Right lobe of liver (tissue), 6 donors: Measurements from ENCODE around the gene OMA1. TPM values are rescaled to one million over a fixed set of nuclear protein-coding genes. Genes with fewer than 3 reads are reported as not detected.
"Not testable (repeated sequence)": the region's sequence is repeated elsewhere in the genome, so short reads cannot be mapped to it uniquely, and the experiment has no call there.

Experiments used
- ATAC-seq, 4 donors: fragments of 200-7000 bp; cut with Tn5 transposase; one replicate each; pipeline ENCODE4 v1.9.1; 2020; ENCODE audit warnings: mild to moderate bottlenecking in 4 of 4, moderate library complexity in 4 of 4
- DNase-seq, 3 donors: peaks; one replicate each; pipeline ENCODE4 v3.0.0-alpha.2; 2020
- H3K27ac ChIP-seq, 3 donors: fragments of 200-600 bp; one replicate each; pipeline ENCODE4 v1.8.0; 2022
- H3K27me3 ChIP-seq, 2 donors: fragments of 200-600 bp; one replicate each; pipeline ENCODE4 v1.8.0; 2022
- H3K36me3 ChIP-seq, 4 donors: fragments of 200-600 bp; sonication (generic) in 1 of 4; one replicate each; pipeline versions ENCODE4 v1.5.1 to v1.8.0; 2017 to 2022; ENCODE audit warnings: control low read depth in 1 of 4
- H3K4me1 ChIP-seq, 4 donors: fragments of 200-600 bp; sonication (generic) in 1 of 4; one replicate each; pipeline versions ENCODE4 v1.5.1 to v1.8.0; 2017 to 2022; ENCODE audit warnings: control low read depth in 1 of 4
- H3K4me3 ChIP-seq, 3 donors: fragments of 200-600 bp; one replicate each; pipeline ENCODE4 v1.8.0; 2022
- H3K9me3 ChIP-seq, 4 donors: fragments of 200-600 bp; sonication (generic) in 1 of 4; one replicate each; pipeline versions ENCODE4 v1.5.1 to v1.8.0; 2017 to 2022; ENCODE audit warnings: control low read depth in 1 of 4
- POLR2A ChIP-seq: fragments of 450-650 bp; IDR thresholded peaks from one replicate; pipeline ENCODE4 v1.6.1; 2017; ENCODE audit warnings: antibody characterized with exemption, mild to moderate bottlenecking
- WGBS: methylation state at CpG from one replicate; pipeline ENCODE4 v1.1.6; 2018; ENCODE audit warnings: low coverage, low lambda C conversion rate; ENCODE audit not compliant: insufficient coverage; ENCODE audit errors: missing lambda C conversion rate; 5-methylcytosine and 5-hydroxymethylcytosine counted together
- intact Hi-C, 2 donors: fragments of 100-400 bp; cut with DNase I; formaldehyde crosslinking; loops; one replicate each; pipeline versions ENCODE4 v1.11.2 to v1.14.1; 2022
- total RNA-seq, 6 experiments: library from RNA; depleted of rRNA in 2 of 6; stranded (reverse); fragments of >200 nt in 2 of 6; fragmentation: NEBNext Ultra II Directional in 3 of 6; extraction: Animal tissue kit (Norgen Biotek cat#: 25700) in 3 of 6; gene quantifications; one replicate each; pipeline versions ENCODE4 v1.1.0 to v1.2.4, GENCODE V29; 2016 to 2023
- TF ChIP-seq, protein P1 (sequence below), 4 donors: fragments of 200-600 bp in 3 of 4; fragments of 450-650 bp in 1 of 4; IDR thresholded peaks; one replicate each; pipeline versions ENCODE4 v1.5.1 to v1.8.0; 2016 to 2022; ENCODE audit warnings: antibody characterized with exemption in 4 of 4, mild to moderate bottlenecking in 2 of 4
- donor health status: DM: no; HTN: yes; CAD: no.
- donor health status: DM: no; HTN: no; CAD: no.
- donor health status: DM: no; HTN: no; CAD: no.
- donor health status: DM: no; HTN: yes; CAD: no.
- donor health status: DM: no; HTN: yes; CAD: no.

OMA1 gene
- total RNA-seq, 6 experiments from 2014 or later: 16.1 to 29.0 (median 18.9) TPM

DNA sequence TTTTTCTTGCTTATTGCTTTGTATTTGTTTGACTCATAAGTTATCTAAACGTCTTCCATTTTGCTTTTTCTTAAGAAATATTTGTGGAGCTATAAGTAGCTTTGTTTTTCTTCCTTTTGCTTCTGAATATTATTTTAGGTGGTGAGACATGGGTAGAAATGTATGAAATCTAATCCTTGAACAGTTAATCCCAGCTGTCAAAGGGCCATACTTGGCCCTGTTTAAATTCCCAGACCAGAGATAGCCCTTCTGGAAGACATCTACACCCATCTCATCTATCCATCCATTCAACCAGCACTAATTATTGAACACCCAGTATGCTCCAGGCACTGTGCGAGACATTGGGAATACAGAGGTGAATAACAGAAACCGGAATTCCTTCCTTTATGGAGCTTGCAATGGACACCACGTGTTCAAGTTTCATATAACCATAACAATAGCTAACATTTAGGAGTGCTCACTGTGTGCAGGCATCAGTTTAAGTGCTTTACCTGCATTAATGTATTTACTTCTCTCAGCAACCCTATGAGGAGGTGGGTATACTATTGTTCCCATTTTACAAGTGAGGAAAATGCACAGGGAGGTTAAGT, 21.8 kb upstream of the OMA1 start:
- no peak for TF ChIP-seq POLR2A
- intact Hi-C loops: no loop called here
- 72% methylated on average over 4 of the region's 4 CpGs for WGBS
- H3K36me3 ChIP-seq: no peaks in the 10 kb centered on the region
- no peak overlapping the region for H3K4me3 ChIP-seq
- H3K9me3 ChIP-seq: no peaks in the 10 kb centered on the region
- H3K27ac ChIP-seq: no peak overlapping the region
- H3K27me3 ChIP-seq: no peaks in the 10 kb centered on the region
- no peaks in the 10 kb centered on the region for H3K4me1 ChIP-seq
- DNase-seq: no peak
- ATAC-seq: no peak

DNA sequence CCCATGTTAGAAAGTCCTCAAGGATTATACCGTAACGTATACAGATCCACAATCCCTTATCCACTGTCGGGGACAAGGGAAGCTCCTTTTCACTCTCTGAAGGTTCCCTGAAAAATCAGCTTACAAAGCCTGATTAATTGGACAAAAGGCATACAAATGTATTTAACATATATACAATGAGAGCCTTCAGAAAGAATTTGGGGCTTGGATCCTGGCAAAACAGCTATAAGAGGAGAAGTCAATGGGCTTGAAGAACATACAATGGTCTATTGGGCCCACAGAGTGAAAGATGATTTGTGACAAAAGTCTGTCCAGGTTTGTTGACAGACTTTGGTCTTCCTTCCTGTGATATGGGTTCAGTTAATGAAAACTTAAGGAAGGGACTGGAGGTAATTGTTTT, 19.8 kb upstream of the OMA1 start:
- H3K36me3 ChIP-seq: no peaks in the 10 kb centered on the region
- ATAC-seq: no peak
- whole genome bisulfite sequencing: 92% methylated on average over 3 of the region's 3 CpGs
- intact Hi-C loops: no loop called here
- TF ChIP-seq POLR2A: no peak
- TF ChIP-seq, protein P1, sequence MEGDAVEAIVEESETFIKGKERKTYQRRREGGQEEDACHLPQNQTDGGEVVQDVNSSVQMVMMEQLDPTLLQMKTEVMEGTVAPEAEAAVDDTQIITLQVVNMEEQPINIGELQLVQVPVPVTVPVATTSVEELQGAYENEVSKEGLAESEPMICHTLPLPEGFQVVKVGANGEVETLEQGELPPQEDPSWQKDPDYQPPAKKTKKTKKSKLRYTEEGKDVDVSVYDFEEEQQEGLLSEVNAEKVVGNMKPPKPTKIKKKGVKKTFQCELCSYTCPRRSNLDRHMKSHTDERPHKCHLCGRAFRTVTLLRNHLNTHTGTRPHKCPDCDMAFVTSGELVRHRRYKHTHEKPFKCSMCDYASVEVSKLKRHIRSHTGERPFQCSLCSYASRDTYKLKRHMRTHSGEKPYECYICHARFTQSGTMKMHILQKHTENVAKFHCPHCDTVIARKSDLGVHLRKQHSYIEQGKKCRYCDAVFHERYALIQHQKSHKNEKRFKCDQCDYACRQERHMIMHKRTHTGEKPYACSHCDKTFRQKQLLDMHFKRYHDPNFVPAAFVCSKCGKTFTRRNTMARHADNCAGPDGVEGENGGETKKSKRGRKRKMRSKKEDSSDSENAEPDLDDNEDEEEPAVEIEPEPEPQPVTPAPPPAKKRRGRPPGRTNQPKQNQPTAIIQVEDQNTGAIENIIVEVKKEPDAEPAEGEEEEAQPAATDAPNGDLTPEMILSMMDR (IDR thresholded peaks at IDR 0.05): no peak
- H3K27ac ChIP-seq: no peak overlapping the region
- no peaks in the 10 kb centered on the region for H3K4me1 ChIP-seq
- no peaks in the 10 kb centered on the region for H3K27me3 ChIP-seq
- no peaks in the 10 kb centered on the region for H3K9me3 ChIP-seq
- H3K4me3 ChIP-seq: no peak overlapping the region
- no peak for DNase-seq

DNA sequence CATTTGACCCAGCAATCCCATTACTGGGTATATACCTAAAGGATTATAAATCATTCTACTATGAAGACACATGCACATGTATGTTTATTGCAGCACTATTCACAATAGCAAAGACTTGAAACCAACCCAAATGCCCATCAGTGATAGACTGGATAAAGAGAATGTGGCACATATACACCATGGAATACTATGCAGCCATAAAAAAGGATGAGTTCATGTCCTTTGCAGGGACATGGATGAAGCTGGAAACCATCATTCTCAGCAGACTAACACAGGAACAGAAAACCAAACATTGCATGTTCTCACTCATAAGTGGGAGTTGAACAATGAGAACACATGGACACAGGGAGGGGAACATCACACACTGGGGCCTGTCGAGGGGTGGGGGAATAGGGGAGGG, 17.2 kb upstream of the OMA1 start:
- H3K4me3 ChIP-seq, DNase-seq, H3K27me3 ChIP-seq, ATAC-seq, H3K36me3 ChIP-seq, H3K27ac ChIP-seq, intact Hi-C loops, H3K4me1 ChIP-seq, H3K9me3 ChIP-seq: not testable (repeated sequence)
- WGBS: 100% methylated on average over 1 of the region's 1 CpG

DNA sequence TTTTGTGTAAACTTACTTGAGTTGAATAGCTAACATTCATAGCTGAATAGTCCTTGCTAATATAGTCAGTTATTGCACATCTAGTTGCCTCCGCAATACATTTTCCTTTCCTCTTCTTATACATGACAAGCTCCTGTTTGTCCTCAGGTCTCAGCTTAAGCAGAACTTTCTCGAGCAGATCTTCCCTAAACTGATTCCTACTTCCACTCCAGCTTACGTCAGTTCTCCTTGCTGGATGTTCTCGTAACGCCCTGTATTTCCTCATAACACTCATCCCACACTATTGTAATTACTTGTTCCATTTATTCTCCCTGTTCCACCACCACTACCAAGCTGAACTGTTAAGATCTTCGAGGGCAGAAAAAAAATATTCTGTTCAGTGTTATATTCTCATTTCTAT, 15.1 kb upstream of the OMA1 start:
- no peaks in the 10 kb centered on the region for H3K9me3 ChIP-seq
- H3K4me3 ChIP-seq: no peak overlapping the region
- no peak for DNase-seq
- no peak for ATAC-seq
- WGBS: 55% methylated on average over 6 of the region's 6 CpGs
- intact Hi-C loops: no loop called here
- H3K36me3 ChIP-seq: no peaks in the 10 kb centered on the region
- H3K4me1 ChIP-seq: no peaks in the 10 kb centered on the region
- no peak for TF ChIP-seq POLR2A
- TF ChIP-seq, protein P1 (IDR thresholded peaks at IDR 0.05): no peak
- no peak overlapping the region for H3K27ac ChIP-seq
- H3K27me3 ChIP-seq: no peaks in the 10 kb centered on the region

DNA sequence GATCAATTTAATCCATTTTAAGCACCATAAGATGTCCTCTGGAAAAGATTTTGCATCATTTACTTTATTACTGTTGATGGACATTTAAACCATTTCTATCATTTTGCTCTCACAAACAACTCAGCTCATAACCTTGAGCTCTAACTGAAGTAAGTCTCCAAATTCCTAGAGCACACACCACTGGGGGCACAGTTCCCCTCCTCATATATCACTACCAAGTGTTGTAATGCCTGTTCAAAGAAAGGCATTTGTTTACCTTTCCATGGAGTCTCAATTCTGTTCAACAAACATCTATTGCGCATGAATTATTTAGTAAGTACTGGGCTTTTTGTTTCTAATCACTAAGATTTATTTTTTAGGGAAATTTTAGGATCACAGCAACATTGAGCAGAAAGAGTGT, 8.9 kb upstream of the OMA1 start:
- TF ChIP-seq, protein P1 (IDR thresholded peaks at IDR 0.05): no peak
- TF ChIP-seq POLR2A: no peak
- H3K36me3 ChIP-seq: no peaks in the 10 kb centered on the region
- H3K9me3 ChIP-seq: no peaks in the 10 kb centered on the region
- ATAC-seq (no peak), DNase-seq (no peak)
- H3K4me3 ChIP-seq: no peak overlapping the region
- no peaks in the 10 kb centered on the region for H3K27me3 ChIP-seq
- no peaks in the 10 kb centered on the region for H3K4me1 ChIP-seq
- WGBS: 100% methylated on average over 1 of the region's 1 CpG
- no peak overlapping the region for H3K27ac ChIP-seq
- intact Hi-C loops: no loop called here
